SIG-M5 treated with dmso at 0.1 percent for 504 hours (cell line): Measurements from ENCODE around the gene INPP4B.

ENCODE experiments used
- DNase-seq: peaks from one replicate; lab custom pipeline; 2025; ENCODE audit not compliant: unreplicated experiment; lab: John Stamatoyannopoulos, UW

Gene INPP4B

GRCh38 chr4:142485452-142485851 lies 360.6 kb downstream of the INPP4B start:
- DNase-seq, result peak; percentile 71

- no peak for DNase-seq
Observed at GRCh38 chr4:142480244-142480643, 365.9 kb downstream of the INPP4B start.

- DNase-seq, result peak; percentile 40
Observed at GRCh38 chr4:142475663-142476062, 370.4 kb downstream of the INPP4B start.

GRCh38 chr4:142474398-142475087 lies 371.6 kb downstream of the INPP4B start:
- DNase-seq, result peak; percentile 70

- DNase-seq, result no peak
Observed at GRCh38 chr4:142473960-142474338, 372.2 kb downstream of the INPP4B start.

GRCh38 chr4:142473218-142473959 lies 372.7 kb downstream of the INPP4B start:
- DNase-seq, result peak; percentile 20

GRCh38 chr4:142467088-142467487 lies 379.0 kb downstream of the INPP4B start:
- no peak for DNase-seq

GRCh38 chr4:142465526-142465925 lies 380.6 kb downstream of the INPP4B start:
- no peak for DNase-seq

GRCh38 chr4:142463206-142463605 lies 382.9 kb downstream of the INPP4B start:
- DNase-seq, result no peak

GRCh38 chr4:142452161-142452855 lies 393.8 kb downstream of the INPP4B start:
- DNase-seq, result no peak

GRCh38 chr4:142449771-142450373 lies 396.2 kb downstream of the INPP4B start:
- no peak for DNase-seq

GRCh38 chr4:142447009-142447408 lies 399.1 kb downstream of the INPP4B start:
- DNase-seq, result no peak

- no peak for DNase-seq
Observed at GRCh38 chr4:142443469-142443868, 402.6 kb downstream of the INPP4B start.

- DNase-seq, result no peak
Observed at GRCh38 chr4:142440093-142440492, 406.0 kb downstream of the INPP4B start.

- no peak for DNase-seq
Observed at GRCh38 chr4:142435599-142436235, 410.4 kb downstream of the INPP4B start.

- DNase-seq, result no peak
Observed at GRCh38 chr4:142434519-142435224, 411.4 kb downstream of the INPP4B start.

- no peak for DNase-seq
Observed at GRCh38 chr4:142428715-142429114, 417.4 kb downstream of the INPP4B start.

- DNase-seq, result no peak
Observed at GRCh38 chr4:142427456-142427855, 418.6 kb downstream of the INPP4B start.

GRCh38 chr4:142423861-142424260 lies 422.2 kb downstream of the INPP4B start:
- DNase-seq, result no peak

- DNase-seq, result no peak
Observed at GRCh38 chr4:142420311-142421095, 425.6 kb downstream of the INPP4B start.
